GM20000 (cell line): ENCODE data around the gene NUP160.
"Not testable (repeated sequence)": the region's sequence is repeated elsewhere in the genome, so short reads cannot be mapped to it uniquely, and the experiment has no call there.

Experiments used
- DNase-seq: peaks from one replicate; pipeline ENCODE4 v3.0.0; 2012; ENCODE audit warnings: low spot score
- CTCF ChIP-seq: IDR thresholded peaks from 2 replicates; pipeline ENCODE4 v1.5.1; 2012; ENCODE audit warnings: mild to moderate bottlenecking, control low read depth; ENCODE audit errors: extremely low read depth, missing control alignments

Gene NUP160

GRCh38 chr11:47783087-47783610 is 65.0 kb downstream of the NUP160 start:
- no peak for TF ChIP-seq CTCF
- no peak for DNase-seq

GRCh38 chr11:47778878-47779483 is 69.2 kb downstream of the NUP160 start:
- no peak for DNase-seq
- no peak for TF ChIP-seq CTCF

GRCh38 chr11:47775240-47775869 is 72.8 kb downstream of the NUP160 start:
- no peak for TF ChIP-seq CTCF

GRCh38 chr11:47773882-47774281 is 74.3 kb downstream of the NUP160 start:
- no peak for DNase-seq
- TF ChIP-seq CTCF: no peak

More at GRCh38 chr11:47775240-47775869, 72.8 kb downstream of the NUP160 start:
- DNase-seq: no peak

GRCh38 chr11:47769556-47769955 is 78.6 kb downstream of the NUP160 start:
- not testable (repeated sequence) for DNase-seq

GRCh38 chr11:47768101-47768612 is 80.0 kb downstream of the NUP160 start:
- TF ChIP-seq CTCF: no peak
- DNase-seq: no peak

- TF ChIP-seq CTCF: no peak
- DNase-seq: peak; percentile 59
Measured at GRCh38 chr11:47766509-47767227, 81.5 kb downstream of the NUP160 start.
